Measurements from ENCODE around the gene SPOP. TPM values are rescaled to one million over a fixed set of nuclear protein-coding genes. Genes with fewer than 3 reads are reported as not detected.
"Not testable (repeated sequence)": the region's sequence is repeated elsewhere in the genome, so short reads cannot be mapped to it uniquely, and the experiment has no call there.

The SPOP gene
- total RNA-seq, 1 donor from 2014 or later: 44.2 TPM

GRCh38 chr17:49574945-49575678, 102.8 kb downstream of the SPOP start:
- no peak for DNase-seq (ENCODE audit: low spot score)

- DNase-seq (ENCODE audit: low spot score): no peak
These were observed 103.5 kb downstream of the SPOP start for GRCh38 chr17:49574323-49574781.

- DNase-seq (ENCODE audit: low spot score): no peak
These were observed 104.2 kb downstream of the SPOP start for GRCh38 chr17:49573510-49574322.

- no peak for DNase-seq (ENCODE audit: low spot score)
These were observed 105.0 kb downstream of the SPOP start for GRCh38 chr17:49572806-49573420.

GRCh38 chr17:49572226-49572625, 105.7 kb downstream of the SPOP start:
- no peak for DNase-seq (ENCODE audit: low spot score)

DNA sequence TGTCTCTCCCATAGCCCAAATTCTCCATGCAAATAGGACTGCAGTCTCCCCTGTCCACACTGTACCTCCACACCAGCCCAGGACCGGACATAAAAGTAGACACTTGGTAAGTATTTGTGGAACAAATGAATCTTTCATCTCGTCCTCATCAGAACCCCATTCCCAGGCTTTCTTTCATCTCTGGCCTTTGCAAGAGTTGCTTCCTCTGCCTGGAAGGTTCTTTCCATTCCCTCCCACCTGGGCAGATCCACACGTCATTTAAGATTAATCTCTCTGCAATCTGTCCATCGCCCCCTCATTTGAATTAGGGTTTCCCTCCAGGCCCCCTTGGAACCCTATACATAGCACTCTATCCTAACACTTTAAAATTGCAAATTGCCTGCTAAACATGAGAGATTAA, 106.1 kb downstream of the SPOP start:
- DNase-seq (ENCODE audit: low spot score): no peak

- no peak for DNase-seq (ENCODE audit: low spot score)
These were observed 106.6 kb downstream of the SPOP start for GRCh38 chr17:49571283-49571682.

DNA sequence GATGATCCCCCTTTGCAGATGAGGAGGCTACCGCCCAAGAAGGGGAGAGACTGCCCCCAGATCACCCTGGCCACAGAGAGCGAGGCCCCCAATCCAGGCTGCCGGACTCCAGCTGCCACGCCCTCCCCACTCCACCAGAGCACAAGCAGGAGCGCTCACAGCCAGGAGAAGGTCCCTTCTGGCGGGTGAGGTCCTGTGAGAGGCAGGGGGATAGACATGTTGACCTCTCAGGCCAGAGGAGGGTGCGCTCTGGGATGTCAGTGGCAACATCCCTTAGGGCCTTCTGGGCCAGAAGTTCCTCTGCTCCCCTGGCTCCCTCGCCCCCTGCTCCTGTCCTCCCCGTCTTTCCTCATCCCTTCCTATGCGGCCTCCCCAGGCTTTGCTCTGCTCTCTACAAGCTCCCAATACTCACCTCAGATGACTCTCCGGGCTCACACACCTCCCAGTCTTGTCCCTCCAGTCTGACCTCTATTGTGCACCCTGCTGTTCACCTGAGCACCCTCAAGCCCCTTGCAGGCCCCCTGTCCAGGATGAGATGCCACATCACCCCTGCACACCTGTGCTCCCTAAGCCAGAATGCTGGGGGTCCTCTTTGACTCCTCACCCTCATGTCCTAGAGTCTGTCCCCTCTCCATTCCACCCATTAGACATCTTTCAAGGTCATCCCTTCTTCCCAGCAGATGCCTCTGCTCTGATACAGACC, 107.2 kb downstream of the SPOP start:
- DNase-seq (ENCODE audit: low spot score): no peak

GRCh38 chr17:49568695-49569047, 109.2 kb downstream of the SPOP start:
- not testable (repeated sequence) for DNase-seq (ENCODE audit: low spot score)

GRCh38 chr17:49567871-49568694, 109.8 kb downstream of the SPOP start:
- peak; percentile 95 for DNase-seq (ENCODE audit: low spot score)

GRCh38 chr17:49567104-49567521, 110.8 kb downstream of the SPOP start:
- no peak for DNase-seq (ENCODE audit: low spot score)

DNA sequence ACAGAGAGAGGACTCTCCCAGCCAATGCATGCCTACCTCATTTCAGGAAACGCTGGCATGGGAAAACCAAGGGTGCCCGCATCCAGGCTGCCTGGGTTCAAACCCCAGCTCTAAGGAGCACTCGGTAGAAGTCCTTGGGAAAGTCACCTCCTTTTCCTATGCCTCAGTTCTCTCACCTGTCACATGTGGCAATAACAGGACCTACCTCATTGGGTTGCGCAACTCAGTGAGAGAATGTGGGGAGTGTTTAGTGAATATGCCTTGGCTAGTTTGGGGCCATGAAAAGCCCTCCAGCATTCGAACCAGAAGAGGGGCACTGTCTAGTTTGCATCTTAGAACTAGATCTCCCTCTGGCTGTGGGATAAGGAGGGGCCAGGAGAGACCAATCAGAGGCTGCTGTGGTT, 111.2 kb downstream of the SPOP start:
- no peak for DNase-seq (ENCODE audit: low spot score)

GRCh38 chr17:49565948-49566491, 111.9 kb downstream of the SPOP start:
- DNase-seq (ENCODE audit: low spot score): no peak

- DNase-seq (ENCODE audit: low spot score): no peak
These were observed 113.3 kb downstream of the SPOP start for GRCh38 chr17:49564638-49565037.

DNA sequence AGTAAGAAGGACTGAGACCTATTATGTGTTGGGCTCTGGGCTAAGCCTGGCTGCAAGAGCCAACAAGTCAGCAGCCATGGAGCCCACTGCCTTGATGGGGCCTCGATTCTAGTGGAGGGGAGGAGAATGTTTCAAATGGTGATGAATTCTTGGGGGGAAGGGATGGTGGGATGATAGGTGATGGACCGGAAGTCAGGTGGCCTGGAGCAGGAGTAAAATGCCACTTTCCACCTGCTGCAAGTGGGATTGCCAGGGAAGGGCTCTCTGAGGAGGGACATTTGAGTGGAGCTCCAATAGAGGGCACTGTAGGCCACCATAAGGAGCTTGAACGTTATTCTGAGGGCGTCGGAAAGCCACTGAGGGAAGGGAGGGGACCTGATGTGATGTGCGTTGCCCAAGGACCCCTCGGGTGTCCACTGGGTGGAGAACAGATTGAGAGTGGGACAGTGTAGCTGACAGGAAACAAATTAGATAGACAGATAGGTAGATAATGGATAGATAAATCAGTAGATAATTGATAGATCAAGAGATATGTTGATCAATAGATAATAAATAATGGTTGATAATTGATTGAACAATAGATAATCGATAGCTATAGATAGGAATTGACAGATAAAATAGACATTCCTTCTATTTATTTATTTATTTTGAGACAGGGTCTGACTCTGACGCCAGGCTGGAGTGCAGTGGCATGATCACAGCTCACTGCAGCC, 120.4 kb downstream of the SPOP start:
- peak; percentile 43 for DNase-seq (ENCODE audit: low spot score)

DNA sequence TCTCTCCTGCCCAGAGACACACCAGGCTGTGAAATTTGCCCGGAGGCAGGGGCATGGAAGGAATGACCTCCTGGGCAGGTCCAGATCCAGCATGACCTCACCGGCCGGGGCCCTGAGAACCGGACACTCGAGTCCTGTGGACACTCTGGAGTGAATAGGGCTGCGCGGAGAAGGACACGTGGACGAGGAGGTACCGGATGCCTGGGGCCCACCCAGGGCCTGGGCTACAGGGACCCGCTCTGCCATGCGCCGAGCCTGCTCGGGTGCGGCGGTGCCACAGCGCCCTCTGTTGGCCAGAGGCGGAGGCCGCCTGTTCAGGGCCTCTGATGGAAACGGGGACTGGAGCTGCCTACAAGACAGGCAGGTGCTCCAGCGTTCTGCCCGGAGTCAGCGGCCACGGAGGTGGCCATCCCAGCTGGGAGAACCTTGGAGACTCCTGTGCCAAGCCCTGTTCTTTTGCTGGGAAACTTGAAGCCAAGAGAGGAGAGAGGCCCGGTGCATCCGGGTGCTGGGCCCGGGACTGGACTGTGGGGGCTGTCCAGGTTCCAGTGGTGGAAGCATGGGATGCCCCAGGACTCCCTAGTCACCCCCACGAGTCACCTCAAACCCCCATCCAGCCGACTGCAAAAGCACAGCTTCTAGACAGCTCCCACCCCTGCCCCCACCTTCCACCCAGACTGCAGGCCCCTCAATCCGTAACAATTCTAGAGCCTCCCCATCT, 121.5 kb downstream of the SPOP start:
- peak; percentile 92 for DNase-seq (ENCODE audit: low spot score)

DNA sequence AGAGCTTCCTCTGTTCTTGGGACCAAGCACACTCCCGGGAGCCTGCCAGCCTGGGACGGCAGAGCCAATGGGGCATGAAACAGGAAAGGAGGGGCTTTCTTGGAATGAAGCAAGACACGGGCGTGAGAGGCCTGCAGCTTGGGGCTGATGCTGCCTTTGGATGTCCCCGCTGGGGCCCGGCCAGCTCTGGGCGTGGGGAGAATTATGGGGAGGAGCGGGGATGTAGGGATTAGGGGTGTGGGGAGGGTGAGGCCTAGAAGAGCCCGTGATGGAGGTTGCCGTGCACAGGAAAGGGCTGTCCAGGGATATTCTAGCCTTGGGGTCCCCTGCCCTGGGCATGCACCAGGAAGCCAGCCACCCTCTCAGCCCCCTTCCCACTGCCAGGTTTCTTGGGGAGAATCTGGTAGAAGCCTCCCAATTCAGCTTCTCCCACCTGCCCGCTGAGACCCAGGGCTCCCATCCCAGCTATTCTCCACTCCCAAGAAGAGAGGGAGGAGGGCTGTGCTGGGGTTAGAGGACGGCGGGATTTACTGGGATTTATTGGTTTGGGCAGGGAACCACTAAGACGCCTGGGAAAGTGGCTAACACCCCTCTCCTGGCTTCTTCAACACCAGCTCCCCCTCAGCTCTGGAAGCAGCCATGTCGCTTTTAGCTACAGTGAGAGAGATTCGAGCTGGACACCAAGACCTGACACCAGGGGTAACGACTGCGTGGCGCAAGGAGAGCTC, 122.2 kb downstream of the SPOP start:
- DNase-seq (ENCODE audit: low spot score): peak; percentile 78

Data from mesenteric fat pad (tissue), 1 donor.